C4-2B (cell line): ENCODE data around the gene SLC39A7.
"Not testable (repeated sequence)": the region's sequence is repeated elsewhere in the genome, so short reads cannot be mapped to it uniquely, and the experiment has no call there.

Experiments used
- H3K27ac ChIP-seq: fragments of 450-650 bp; 2 replicates; pipeline ENCODE4 v1.5.1; 2017
- CTCF ChIP-seq: fragments of 450-650 bp; conservative IDR thresholded peaks from 2 replicates; pipeline ENCODE4 v1.5.1; 2017; ENCODE audit warnings: mild to moderate bottlenecking
- ZFX ChIP-seq: fragments of 450-650 bp; IDR thresholded peaks from 2 replicates; pipeline ENCODE4 v1.6.1; 2017

The SLC39A7 gene

GRCh38 chr6:33213989-33214335, 13.3 kb downstream of the SLC39A7 start:
- no peak for TF ChIP-seq CTCF
- no peak for TF ChIP-seq ZFX
- no peak overlapping the region for H3K27ac ChIP-seq

GRCh38 chr6:33215271-33216116, 14.8 kb downstream of the SLC39A7 start:
- no peak overlapping the region for H3K27ac ChIP-seq

GRCh38 chr6:33216117-33216649, 15.5 kb downstream of the SLC39A7 start:
- no peak overlapping the region for H3K27ac ChIP-seq
- TF ChIP-seq ZFX (no peak), CTCF (no peak)

More at GRCh38 chr6:33215271-33216116, 14.8 kb downstream of the SLC39A7 start:
- TF ChIP-seq CTCF (no peak), ZFX (no peak)

GRCh38 chr6:33217246-33217645, 16.6 kb downstream of the SLC39A7 start:
- TF ChIP-seq ZFX (no peak), CTCF (no peak)
- H3K27ac ChIP-seq, result no peak overlapping the region

- TF ChIP-seq ZFX (no peak), CTCF (no peak)
- no peak overlapping the region for H3K27ac ChIP-seq
Observed at GRCh38 chr6:33217681-33218080, 17.0 kb downstream of the SLC39A7 start.

- H3K27ac ChIP-seq, result not testable (repeated sequence)
Observed at GRCh38 chr6:33226503-33227120, 25.9 kb downstream of the SLC39A7 start.

GRCh38 chr6:33235221-33235634, 34.6 kb downstream of the SLC39A7 start:
- TF ChIP-seq CTCF (no peak), ZFX (no peak)
- H3K27ac ChIP-seq, result no peak overlapping the region
